ENCODE results near the gene SF3A1. TPM values are rescaled to one million over a fixed set of nuclear protein-coding genes. Genes with fewer than 3 reads are reported as not detected.

SF3A1 gene
- total and polyA plus RNA-seq, 2 of the 8 experiments (the other 6 are each of a cell fraction or from before 2014, with no cell fraction given) = 27.8 to 285 TPM

DNA sequence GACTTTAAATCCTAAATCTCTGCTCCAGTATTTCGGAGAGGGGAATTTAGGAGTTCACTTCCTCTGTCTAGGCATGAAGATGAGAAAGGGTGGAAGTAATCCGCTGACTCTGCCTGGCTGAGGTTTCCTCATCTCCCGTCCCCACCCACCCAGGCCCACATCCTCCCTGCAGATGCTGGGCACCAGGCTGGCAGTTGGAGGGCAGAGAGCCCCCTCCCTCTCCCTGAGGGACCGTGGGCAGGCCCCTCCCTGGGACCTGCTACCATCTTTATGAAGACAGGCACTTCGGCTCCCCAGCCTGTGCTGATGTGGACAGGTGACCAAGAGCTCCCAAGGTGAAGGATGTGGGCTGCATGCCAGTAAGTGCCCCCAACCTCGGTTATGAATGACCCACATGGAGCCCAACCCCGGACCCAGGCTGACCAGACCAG lies 74.1 kb downstream of the SF3A1 start:
- Histone ChIP-seq H3K4me3 (ENCODE audit: extremely low read depth in 1 of 4, insufficient read depth in 2 of 4, low read depth in 3 of 4, low read length in 4 of 4) (no peak overlapping the region), H4K20me1 (replicated peaks in 1 of 2; ENCODE audit: control insufficient read depth in 1 of 2, insufficient read depth in 2 of 2, low read length in 2 of 2) (peaks cover 0 to 4% of the 10 kb centered on the region in 2 experiments), H2BK5ac (ENCODE audit: low read depth, low read length) (no peak overlapping the region), H2BK120ac (replicated peaks; ENCODE audit: low read depth, low read length) (no peak overlapping the region), H2AK5ac (ENCODE audit: low read depth, low read length) (no peak overlapping the region), H3K9me3 (ENCODE audit: insufficient read depth in 2 of 2, low read depth in 1 of 2, low read length in 1 of 2) (no peaks in the 10 kb centered on the region), H3K18ac (ENCODE audit: extremely low read depth, low read length) (no peak overlapping the region), H3K23me2 (ENCODE audit: low read depth, low read length) (no peaks in the 10 kb centered on the region; the same call in 1 of the 2 replicates), H2BK12ac (ENCODE audit: low read depth, low read length) (no peak overlapping the region), H3K79me2 (ENCODE audit: control insufficient read depth in 1 of 2, insufficient read depth in 2 of 2, low read length in 2 of 2) (no peaks in the 10 kb centered on the region), H3K14ac (ENCODE audit: insufficient read length) (no peak overlapping the region), H3K79me1 (ENCODE audit: low read depth, low read length) (no peaks in the 10 kb centered on the region), H4K5ac (ENCODE audit: insufficient read length, low read depth, low read length) (no peak overlapping the region), H2AFZ (ENCODE audit: low read length) (no peak overlapping the region), H3K4me2 (ENCODE audit: insufficient read depth in 1 of 2, low read depth in 2 of 2, low read length in 2 of 2) (no peak overlapping the region), H3K4me1 (replicated peaks in 1 of 4; ENCODE audit: control insufficient read depth in 3 of 4, insufficient read depth in 4 of 4, low read length in 3 of 4) (peaks cover 0 to 7% (median 3%) of the 10 kb centered on the region in 4 experiments; a peak in 3 of 7 replicates), H3K56ac (replicated peaks; ENCODE audit: insufficient read length, low read depth, low read length) (no peak overlapping the region), H3K9ac (replicated peaks in 1 of 4; ENCODE audit: extremely low read depth in 1 of 4, low read depth in 3 of 4, low read length in 3 of 4) (no peak overlapping the region), H4K91ac (replicated peaks; ENCODE audit: insufficient read length, low read length) (no peak overlapping the region), H2BK20ac (ENCODE audit: low read length) (no peak overlapping the region), H3K36me3 (ENCODE audit: control insufficient read depth in 2 of 4, insufficient read depth in 4 of 4, low read length in 3 of 4) (no peaks in the 10 kb centered on the region), H3K4ac (replicated peaks; ENCODE audit: insufficient read length, low read depth, low read length) (no peak overlapping the region), H3K23ac (ENCODE audit: insufficient read length) (no peak overlapping the region), H3K27me3 (replicated peaks in 1 of 4; ENCODE audit: control insufficient read depth in 3 of 4, extremely low read depth in 1 of 4, insufficient read depth in 3 of 4, low read length in 3 of 4) (no peaks in the 10 kb centered on the region), H2BK15ac (ENCODE audit: low read length) (no peak overlapping the region), H3K27ac (ENCODE audit: low read depth, low read length) (no peak overlapping the region), H4K8ac (ENCODE audit: extremely low read depth, insufficient read depth, low read length) (no peak overlapping the region)
- ChIA-PET CTCF (ENCODE audit: partially characterized antibody) (interaction anchor here (0.5 to 1.3 kb wide), 4 partner anchors 40 to 1795 kb away, joined by 3 read pairs; no protein-coding TSS in a partner anchor), POLR2A (ENCODE audit: partially characterized antibody) (interaction anchor here (1.0 kb wide), 1 partner anchor 31 kb away, joined by 4 read pairs; no protein-coding TSS in a partner anchor)
- FAIRE-seq (no peak), DNase-seq (ENCODE audit: low read depth in 1 of 2, low spot score in 2 of 2) (no peak)
- 89% methylated on average over 5 of the region's 7 CpGs; no CpG with 5 or more reads in 1 of the 2 experiments for WGBS, 2 experiments (ENCODE audit: extremely low coverage in 1 of 2, insufficient coverage in 1 of 2, insufficient read length in 1 of 2, insufficient replicate concordance in 2 of 2, low coverage in 1 of 2, low lambda C conversion rate in 2 of 2, missing lambda C conversion rate in 1 of 2)
- no peak for TF ChIP-seq HDAC6 (IDR thresholded peaks at IDR 0.05; ENCODE audit: low read depth, low read length)
- TF ChIP-seq EZH2 (IDR thresholded peaks at IDR 0.05; ENCODE audit: low read depth, low read length, severe bottlenecking) = no peak
- TF ChIP-seq, protein P1, sequence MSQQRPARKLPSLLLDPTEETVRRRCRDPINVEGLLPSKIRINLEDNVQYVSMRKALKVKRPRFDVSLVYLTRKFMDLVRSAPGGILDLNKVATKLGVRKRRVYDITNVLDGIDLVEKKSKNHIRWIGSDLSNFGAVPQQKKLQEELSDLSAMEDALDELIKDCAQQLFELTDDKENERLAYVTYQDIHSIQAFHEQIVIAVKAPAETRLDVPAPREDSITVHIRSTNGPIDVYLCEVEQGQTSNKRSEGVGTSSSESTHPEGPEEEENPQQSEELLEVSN (IDR thresholded peaks at IDR 0.05) = no peak
- TF ChIP-seq CHD2 (IDR thresholded peaks at IDR 0.05; ENCODE audit: low read length) = no peak
- no peak for TF ChIP-seq RFX5 (IDR thresholded peaks at IDR 0.05; ENCODE audit: borderline replicate concordance, low read depth, low read length)
- TF ChIP-seq BRCA1 (IDR thresholded peaks at IDR 0.05; ENCODE audit: low read depth, low read length) = no peak
- no peak for TF ChIP-seq KDM1A (IDR thresholded peaks at IDR 0.05; ENCODE audit: borderline replicate concordance, low read length)
- no peak for TF ChIP-seq TBP (IDR thresholded peaks at IDR 0.05; ENCODE audit: low read depth, low read length)
- TF ChIP-seq CTBP2 (IDR thresholded peaks at IDR 0.05; ENCODE audit: borderline replicate concordance, insufficient read depth, insufficient read length, low read length) = no peak
- TF ChIP-seq SIX5 (IDR thresholded peaks at IDR 0.05; ENCODE audit: low read depth, low read length) = no peak
- TF ChIP-seq, protein P2, sequence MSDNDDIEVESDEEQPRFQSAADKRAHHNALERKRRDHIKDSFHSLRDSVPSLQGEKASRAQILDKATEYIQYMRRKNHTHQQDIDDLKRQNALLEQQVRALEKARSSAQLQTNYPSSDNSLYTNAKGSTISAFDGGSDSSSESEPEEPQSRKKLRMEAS (IDR thresholded peaks at IDR 0.05) = no peak
- TF ChIP-seq SP4 (IDR thresholded peaks at IDR 0.05; ENCODE audit: low read length) = no peak
- TF ChIP-seq POLR2AphosphoS5 (IDR thresholded peaks at IDR 0.05; ENCODE audit: low read depth, low read length) = no peak
- TF ChIP-seq TEAD4 (IDR thresholded peaks at IDR 0.05; ENCODE audit: low read depth, low read length) = no peak
- TF ChIP-seq SP1 (IDR thresholded peaks at IDR 0.05; ENCODE audit: low read depth, low read length) = no peak
